HG03558 (cell line): ENCODE data around the gene PCSK9.

Experiments
- ATAC-seq: cut with Tn5 transposase; IDR thresholded peaks from one replicate; pipeline ENCODE4 v1.9.1; 2021; ENCODE audit warnings: moderate number of reproducible peaks; ENCODE audit not compliant: unreplicated experiment; ENCODE audit errors: extremely low read depth

PCSK9 gene

DNA sequence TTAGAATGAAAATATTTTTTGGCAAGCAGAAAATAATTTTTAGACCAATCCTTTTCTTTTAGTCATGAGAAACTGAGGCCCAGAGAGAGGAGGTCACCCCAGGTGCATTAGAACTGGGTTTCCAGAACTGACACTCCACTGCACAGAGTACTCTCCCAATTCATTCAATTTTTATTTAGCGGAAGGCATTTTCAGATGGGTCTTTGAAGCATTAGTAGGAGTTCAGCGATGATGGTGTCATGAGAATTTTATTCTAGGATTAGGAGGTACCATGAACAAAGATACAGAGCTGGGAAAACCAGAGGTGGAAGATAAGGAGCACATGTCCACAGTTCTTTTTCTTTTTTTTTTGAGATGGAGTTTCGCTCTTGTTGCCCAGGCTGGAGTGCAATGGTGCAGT lies 2.3 kb downstream of the PCSK9 start:
- ATAC-seq: no peak

DNA sequence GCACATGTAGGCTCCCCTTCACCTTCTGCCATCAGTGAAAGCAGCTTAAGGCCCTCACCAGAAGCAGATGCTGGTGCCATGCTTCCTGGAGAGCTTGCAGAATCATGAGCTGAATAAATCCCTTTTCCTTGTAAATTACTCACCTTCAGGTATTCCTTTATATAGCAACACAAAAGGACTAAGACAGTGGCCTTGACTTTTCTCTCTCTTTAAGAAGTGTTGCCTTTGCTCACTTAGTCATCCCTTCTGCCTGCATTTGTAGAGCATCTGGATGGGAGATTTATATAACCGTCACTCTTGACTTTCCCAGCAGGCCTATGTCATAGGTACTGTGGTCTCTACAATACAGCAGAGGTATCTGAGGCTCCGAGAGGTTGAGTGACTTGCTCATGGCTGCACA lies 3.7 kb downstream of the PCSK9 start:
- ATAC-seq: no peak

- no peak for ATAC-seq
These were observed 4.4 kb downstream of the PCSK9 start for GRCh38 chr1:55043726-55044125.

GRCh38 chr1:55044617-55045397 lies 5.5 kb downstream of the PCSK9 start:
- ATAC-seq: no peak

DNA sequence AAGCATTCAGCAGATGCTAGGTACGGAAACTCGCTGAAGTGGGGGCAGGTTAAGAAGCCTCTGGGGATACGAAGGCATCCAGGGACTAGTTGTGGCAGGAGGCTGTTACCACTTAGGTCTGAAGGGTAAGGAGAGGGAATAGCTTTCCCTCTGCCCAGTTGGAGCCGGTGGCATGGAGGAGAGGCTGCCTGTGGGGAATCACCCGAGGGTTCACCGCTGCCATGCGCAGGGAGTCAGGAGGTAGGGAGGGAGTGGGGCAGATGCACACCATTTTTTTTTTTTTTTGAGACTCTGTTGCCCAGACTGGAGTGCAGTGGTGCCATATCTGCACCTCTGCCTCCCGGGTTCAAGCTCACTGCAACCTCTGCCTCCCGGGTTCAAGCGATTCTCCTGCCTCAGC lies 6.1 kb downstream of the PCSK9 start:
- ATAC-seq: no peak

- no peak for ATAC-seq
These were observed 7.5 kb downstream of the PCSK9 start for GRCh38 chr1:55046871-55047270.

GRCh38 chr1:55047611-55048010 lies 8.3 kb downstream of the PCSK9 start:
- no peak for ATAC-seq

DNA sequence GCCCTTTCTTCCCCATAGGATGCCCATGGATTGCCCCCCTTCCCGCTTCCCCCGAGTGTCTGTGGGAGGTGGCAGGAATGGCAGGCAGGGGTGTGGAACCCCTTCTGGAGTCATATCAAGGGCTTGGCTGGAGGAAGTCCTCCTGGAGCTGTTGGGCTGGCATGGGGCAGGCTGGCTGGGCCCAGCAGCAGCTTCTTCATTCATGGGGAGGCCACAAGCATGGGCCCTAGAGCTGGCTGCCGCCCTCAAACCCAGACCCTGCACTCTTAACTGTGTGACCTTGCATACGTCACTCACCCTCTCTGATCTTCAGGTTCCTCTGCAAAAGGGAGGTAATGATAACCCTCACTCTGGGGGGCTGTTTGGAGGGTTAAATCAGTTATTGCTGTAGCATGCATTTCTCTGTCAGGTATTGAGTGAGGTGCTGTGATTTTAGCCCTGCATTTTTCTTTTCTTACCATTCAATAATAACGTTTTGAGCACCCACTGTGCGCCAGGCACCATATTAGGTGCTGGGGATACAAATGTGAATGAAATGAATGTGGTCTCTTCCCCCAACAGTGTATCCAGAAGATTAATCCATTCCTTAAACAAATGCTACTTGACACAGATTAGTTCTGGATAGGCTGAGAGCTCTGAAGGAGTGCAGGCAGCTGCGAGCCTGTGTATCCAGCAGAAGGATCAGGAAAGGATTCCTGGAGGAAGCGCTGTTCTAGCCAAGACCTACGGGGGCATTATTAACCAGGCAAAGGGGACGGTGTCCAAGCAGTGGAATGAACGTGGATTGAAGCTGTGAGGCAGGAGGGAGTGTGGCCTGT lies 9.3 kb downstream of the PCSK9 start:
- ATAC-seq: no peak

DNA sequence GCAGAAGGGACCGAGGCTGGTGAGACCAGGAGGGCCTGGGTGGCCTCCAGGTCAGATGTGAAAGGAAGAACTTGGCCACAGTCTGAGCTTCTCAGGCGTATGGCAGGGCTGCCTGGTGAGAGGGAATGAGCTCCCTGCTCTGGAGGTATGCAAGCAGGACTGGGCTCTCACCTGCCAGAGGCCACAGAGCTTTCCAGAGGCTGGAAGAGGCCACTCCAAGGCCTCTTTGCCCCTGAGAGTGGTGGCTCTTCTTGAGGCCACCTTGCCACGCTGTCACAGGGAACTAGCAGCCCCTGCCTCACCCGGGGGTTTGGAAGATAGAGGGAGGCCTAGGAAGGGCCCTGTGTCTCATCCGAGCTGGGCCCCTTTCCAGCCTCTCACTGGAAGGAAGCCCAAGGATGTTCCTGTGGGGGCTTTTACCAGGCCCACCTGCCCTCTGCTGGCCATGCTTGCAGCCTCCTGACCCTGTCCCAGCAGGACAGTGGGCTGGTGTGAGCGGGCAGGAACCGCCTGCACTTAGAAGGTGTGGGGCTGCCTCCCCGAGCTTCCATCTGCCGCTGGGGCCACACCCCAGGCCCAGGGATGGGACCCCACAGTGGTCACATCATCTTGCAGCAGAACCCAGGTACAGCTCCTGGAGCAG lies 10.0 kb downstream of the PCSK9 start:
- no peak for ATAC-seq

DNA sequence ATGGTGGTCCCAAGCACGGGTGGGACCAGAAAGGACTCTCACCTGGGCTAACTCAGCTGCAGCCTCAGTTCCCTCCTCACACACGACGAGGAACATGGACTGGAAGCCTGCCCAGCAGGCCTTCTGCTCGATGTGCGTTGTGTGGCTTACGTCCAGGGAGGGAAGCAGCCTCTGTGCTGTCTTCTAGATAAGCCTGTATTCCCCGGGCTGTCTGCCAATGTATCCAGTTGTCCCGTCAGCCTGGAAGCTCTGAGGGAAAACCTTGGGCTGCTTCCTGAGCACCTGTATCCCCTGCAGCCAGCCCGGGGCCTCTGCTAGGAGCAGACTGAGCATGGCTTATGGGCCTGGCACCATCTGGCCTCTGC lies 10.5 kb downstream of the PCSK9 start:
- no peak for ATAC-seq

DNA sequence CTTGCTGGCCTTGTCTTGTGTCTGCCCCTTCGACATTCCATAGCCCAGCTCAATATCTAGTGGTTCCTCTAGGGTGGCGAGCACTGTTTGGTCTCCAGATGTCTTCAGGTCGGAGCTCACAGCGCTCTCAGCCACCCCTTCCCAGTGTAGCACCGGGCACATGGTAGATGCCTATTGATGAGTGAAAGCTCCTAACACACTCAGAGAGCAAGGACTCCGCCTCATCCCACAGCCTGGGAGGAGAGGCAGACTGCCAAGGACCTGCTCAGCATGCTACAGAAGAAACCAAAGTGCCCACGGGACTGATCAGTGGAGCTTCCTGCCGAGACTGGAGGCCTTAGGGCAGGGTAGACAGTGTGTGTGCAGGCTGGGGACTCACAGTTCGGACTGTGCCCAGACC lies 10.9 kb downstream of the PCSK9 start:
- ATAC-seq: no peak

- no peak for ATAC-seq
These were observed 11.8 kb downstream of the PCSK9 start for GRCh38 chr1:55051169-55051568.

- ATAC-seq: no peak
These were observed 12.3 kb downstream of the PCSK9 start for GRCh38 chr1:55051621-55052020.

GRCh38 chr1:55052221-55053142 lies 13.1 kb downstream of the PCSK9 start:
- no peak for ATAC-seq

DNA sequence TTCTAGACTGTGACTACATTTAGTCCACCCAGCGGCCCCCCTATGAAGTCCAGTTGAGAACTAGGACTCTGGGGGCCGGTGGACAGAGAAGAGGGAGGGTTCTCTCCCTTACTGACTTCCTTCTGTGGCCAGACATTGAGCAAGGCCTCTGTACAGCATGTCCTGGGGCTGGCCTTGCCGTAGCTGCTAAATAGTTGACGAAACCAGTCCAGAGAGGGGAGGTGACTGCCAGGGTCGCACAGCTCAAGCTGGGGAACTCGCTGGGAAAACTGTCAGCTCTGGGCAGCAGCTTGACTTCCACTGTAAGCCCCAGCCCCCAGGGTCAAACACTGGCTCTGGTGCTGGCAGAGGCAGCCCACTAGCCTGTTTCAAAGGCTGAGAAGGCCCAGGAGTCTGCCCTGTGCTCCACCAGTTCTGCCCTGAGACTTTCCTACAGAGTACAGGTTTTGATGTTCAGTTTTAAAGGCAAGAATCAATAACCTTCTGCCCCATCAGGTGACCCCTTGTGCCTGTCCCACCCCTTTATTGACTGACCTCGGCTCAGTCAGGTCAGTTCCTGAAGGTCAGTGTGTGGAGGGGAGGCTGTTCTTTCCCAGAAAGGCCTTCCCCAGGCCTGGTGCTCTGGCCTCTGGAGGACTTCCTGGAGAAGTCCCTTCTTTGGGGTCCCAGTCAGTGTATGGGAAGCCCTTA lies 14.1 kb downstream of the PCSK9 start:
- ATAC-seq: no peak

- no peak for ATAC-seq
These were observed 15.0 kb downstream of the PCSK9 start for GRCh38 chr1:55054396-55054795.

DNA sequence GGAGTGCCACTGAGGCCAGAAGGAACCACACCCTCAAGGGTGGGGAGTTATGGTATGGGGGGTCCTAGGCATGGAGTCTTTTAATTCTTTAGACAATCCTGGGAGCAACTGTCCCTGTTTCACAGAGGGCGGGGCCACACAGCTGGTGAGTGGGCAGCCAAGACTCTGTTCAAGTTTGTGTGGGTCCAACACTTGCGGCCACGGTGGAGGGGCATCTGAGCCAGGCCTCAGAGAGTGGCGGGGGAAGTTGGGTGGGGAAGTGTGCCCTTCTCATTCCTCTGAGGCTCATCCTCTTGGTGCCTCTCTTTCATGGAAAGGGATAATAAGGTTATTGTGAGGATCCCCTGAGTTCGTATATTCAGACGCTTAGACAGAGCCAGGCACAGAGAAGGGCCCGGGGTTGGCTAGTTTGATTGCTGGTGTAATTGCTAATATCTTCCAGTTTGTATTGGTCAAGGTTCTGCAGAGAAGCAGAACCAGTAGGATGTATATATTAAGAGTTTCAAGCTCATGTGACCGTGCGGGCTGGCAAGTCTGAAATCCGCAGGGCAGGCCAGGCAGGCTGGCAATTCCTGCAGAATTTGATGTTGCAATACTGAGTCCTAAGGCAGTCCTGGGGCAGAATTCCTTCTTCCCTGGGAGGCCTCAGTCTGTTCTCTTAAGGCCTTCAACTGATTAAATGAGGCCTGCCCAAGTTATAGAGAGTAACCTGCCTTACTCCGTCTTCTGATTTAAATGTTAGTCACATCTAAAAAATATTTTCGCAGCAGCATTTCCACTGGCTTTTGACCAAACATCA lies 15.9 kb downstream of the PCSK9 start:
- ATAC-seq: no peak

GRCh38 chr1:55055951-55056631 lies 16.7 kb downstream of the PCSK9 start:
- ATAC-seq: no peak
